ENCODE measurements around the gene RANGAP1. TPM values are rescaled to one million over a fixed set of nuclear protein-coding genes. Genes with fewer than 3 reads are reported as not detected.

The RANGAP1 gene
- total RNA-seq, 1 donor from 2014 or later: 56.4 TPM

GRCh38 chr22:41242396-41243117 is 43.4 kb downstream of the RANGAP1 start:
- DNase-seq (no peak), ATAC-seq (ENCODE audit: low read depth) (no peak)
- POLR2A ChIA-PET: no interaction called here
- no peaks in the 10 kb centered on the region for H3K9me3 Mint-ChIP-seq
- no peaks in the 10 kb centered on the region for H3K27me3 Mint-ChIP-seq
- H3K27ac Mint-ChIP-seq: no peak overlapping the region
- H3K36me3 Mint-ChIP-seq (ENCODE audit: low read depth): peaks cover 25% of the 10 kb centered on the region
- TF ChIP-seq, protein P1, sequence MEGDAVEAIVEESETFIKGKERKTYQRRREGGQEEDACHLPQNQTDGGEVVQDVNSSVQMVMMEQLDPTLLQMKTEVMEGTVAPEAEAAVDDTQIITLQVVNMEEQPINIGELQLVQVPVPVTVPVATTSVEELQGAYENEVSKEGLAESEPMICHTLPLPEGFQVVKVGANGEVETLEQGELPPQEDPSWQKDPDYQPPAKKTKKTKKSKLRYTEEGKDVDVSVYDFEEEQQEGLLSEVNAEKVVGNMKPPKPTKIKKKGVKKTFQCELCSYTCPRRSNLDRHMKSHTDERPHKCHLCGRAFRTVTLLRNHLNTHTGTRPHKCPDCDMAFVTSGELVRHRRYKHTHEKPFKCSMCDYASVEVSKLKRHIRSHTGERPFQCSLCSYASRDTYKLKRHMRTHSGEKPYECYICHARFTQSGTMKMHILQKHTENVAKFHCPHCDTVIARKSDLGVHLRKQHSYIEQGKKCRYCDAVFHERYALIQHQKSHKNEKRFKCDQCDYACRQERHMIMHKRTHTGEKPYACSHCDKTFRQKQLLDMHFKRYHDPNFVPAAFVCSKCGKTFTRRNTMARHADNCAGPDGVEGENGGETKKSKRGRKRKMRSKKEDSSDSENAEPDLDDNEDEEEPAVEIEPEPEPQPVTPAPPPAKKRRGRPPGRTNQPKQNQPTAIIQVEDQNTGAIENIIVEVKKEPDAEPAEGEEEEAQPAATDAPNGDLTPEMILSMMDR (IDR thresholded peaks at IDR 0.05): no peak
- H3K4me3 Mint-ChIP-seq: no peak overlapping the region
- intact Hi-C loops (cut with micrococcal nuclease): no loop called here
- CTCF ChIA-PET: no interaction called here
- peaks cover 3% of the 10 kb centered on the region for H3K4me1 Mint-ChIP-seq

DNA sequence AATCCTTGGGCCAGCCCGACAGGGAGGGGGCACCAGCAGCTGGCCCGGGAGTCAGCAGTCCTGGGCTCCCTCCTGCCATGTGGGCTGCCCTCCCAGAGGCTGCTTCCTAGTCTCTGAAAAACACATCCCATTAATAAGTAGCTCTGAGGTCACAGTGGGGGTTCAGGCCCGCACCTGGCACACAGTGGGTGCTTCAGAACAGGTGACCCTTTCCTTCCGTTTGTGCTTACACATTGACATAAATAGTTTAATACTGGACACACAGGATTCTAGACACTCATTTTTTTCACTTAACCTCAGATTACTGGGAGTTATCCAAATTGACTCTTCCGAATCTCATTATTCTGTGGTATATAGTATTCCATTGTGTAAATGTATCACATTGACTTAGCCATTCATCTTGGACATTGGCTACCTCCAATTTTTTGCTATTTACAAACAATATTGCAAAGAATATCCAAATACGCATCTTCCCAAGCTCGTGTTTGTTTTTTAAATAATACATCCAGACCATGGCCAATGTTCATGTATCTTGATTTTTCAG is 44.8 kb downstream of the RANGAP1 start:
- TF ChIP-seq, protein P1 (IDR thresholded peaks at IDR 0.05): no peak
- no peak overlapping the region for H3K4me3 Mint-ChIP-seq
- intact Hi-C loops (cut with micrococcal nuclease): no loop called here
- no peak overlapping the region for H3K27ac Mint-ChIP-seq
- DNase-seq: no peak
- no peaks in the 10 kb centered on the region for H3K27me3 Mint-ChIP-seq
- no peak for ATAC-seq (ENCODE audit: low read depth)
- no peaks in the 10 kb centered on the region for H3K9me3 Mint-ChIP-seq
- H3K36me3 Mint-ChIP-seq (ENCODE audit: low read depth): peaks cover 15% of the 10 kb centered on the region
- ChIA-PET CTCF (no interaction called here), POLR2A (no interaction called here)
- peaks cover 8% of the 10 kb centered on the region for H3K4me1 Mint-ChIP-seq

- H3K27me3 Mint-ChIP-seq: no peaks in the 10 kb centered on the region
- no peaks in the 10 kb centered on the region for H3K9me3 Mint-ChIP-seq
- no peak within 1 kb of the TSS for H3K4me3 Mint-ChIP-seq
- CTCF ChIA-PET: no interaction called here
- peaks cover 8% of the 10 kb centered on the region for H3K4me1 Mint-ChIP-seq
- peaks cover 9% of the 10 kb centered on the region for H3K36me3 Mint-ChIP-seq (ENCODE audit: low read depth)
- H3K27ac Mint-ChIP-seq: no peak within 1 kb of the TSS
- ATAC-seq (ENCODE audit: low read depth) (no peak), DNase-seq (no peak)
- TF ChIP-seq, protein P1 (IDR thresholded peaks at IDR 0.05): no peak
- intact Hi-C loops (cut with micrococcal nuclease): no loop called here
- POLR2A ChIA-PET: interaction anchor here (0.7 kb wide), 1 partner anchor 1276 kb away, joined by 4 read pairs; no protein-coding TSS in a partner anchor
Measured at GRCh38 chr22:41240377-41241132, 45.4 kb downstream of the RANGAP1 start, which contains the start of gene CHADL. TSS of gene CHADL (minus strand) at chr22:41240931. CDS start at chr22:41240881, 50 bp downstream.

- Mint-ChIP-seq H3K27ac (no peak overlapping the region), H3K27me3 (no peaks in the 10 kb centered on the region), H3K9me3 (no peaks in the 10 kb centered on the region), H3K4me1 (peaks cover 8% of the 10 kb centered on the region), H3K4me3 (no peak overlapping the region), H3K36me3 (ENCODE audit: low read depth) (no peaks in the 10 kb centered on the region)
- POLR2A ChIA-PET: interaction anchor here (0.7 kb wide), 1 partner anchor 1277 kb away, joined by 4 read pairs; no protein-coding TSS in a partner anchor
- intact Hi-C loops (cut with micrococcal nuclease): no loop called here
- TF ChIP-seq, protein P1 (IDR thresholded peaks at IDR 0.05): no peak
- ATAC-seq (ENCODE audit: low read depth) (no peak), DNase-seq (no peak)
- CTCF ChIA-PET: no interaction called here
Measured at GRCh38 chr22:41239443-41240128, 46.4 kb downstream of the RANGAP1 start.

Measured in activated B cell treated with CpG ODN at 0.5 μM for 24 hours (primary cell).